ENCODE results near the gene DKK3.
"Not testable (repeated sequence)": the region's sequence is repeated elsewhere in the genome, so short reads cannot be mapped to it uniquely, and the experiment has no call there.

The DKK3 gene

DNA sequence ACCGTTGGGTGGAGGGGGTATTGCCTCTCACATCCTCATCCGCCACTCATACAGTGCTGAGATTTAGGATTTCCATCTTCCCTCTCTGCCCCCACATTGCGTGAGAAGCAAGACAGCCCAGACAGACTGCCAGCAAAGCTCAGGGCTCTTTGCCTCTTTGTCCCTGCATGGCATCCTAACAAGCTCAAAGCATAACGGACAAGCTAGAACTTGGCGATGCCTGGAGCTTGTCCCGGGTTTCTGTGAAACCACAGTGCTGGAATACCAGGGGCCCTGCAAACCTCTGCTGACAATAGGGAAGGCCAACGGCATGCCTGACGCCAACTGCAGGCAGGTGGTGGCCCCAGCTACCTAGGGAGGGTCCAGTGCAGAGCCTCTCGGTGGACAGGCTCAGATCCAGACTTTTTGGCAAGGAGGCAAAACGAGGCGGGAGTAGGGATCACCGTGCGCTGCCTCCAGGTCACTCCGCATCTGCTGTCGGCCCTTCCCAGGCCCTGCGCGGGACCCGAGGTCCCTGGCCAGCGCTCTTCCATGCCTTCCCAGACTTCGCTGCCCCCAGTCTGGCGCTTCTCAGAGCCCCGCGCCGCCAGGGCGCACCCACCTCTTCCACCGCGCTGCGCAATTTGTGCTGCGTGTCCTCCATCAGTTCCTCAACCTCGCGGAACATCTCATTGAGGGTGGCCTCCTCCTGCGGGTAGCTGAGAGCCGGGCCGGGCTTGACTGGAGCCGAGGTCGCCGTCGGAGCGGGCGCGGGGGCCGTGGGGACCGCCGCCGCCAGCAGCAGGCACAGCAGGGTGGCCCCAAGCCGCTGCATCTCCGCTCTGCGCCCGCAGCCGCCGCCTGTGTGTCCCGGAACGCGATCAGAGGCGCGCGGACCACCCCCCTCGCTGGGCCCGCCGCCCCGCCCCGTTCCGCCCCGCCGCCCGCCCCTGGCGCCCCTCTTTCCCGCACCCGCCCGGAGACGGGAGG, at the start of gene DKK3:
Gene DKK3, minus strand, starts transcription at position 858 of the 969 bp plus-strand sequence. Its CDS starts 44 bp downstream, at position 814.
- no peak for DNase-seq

GRCh38 chr11:12057299-12057980, 49.0 kb upstream of the DKK3 start:
- no peak for DNase-seq

GRCh38 chr11:12056119-12056518, 47.7 kb upstream of the DKK3 start:
- DNase-seq = no peak

GRCh38 chr11:12053606-12054361, 45.4 kb upstream of the DKK3 start:
- no peak for DNase-seq

DNA sequence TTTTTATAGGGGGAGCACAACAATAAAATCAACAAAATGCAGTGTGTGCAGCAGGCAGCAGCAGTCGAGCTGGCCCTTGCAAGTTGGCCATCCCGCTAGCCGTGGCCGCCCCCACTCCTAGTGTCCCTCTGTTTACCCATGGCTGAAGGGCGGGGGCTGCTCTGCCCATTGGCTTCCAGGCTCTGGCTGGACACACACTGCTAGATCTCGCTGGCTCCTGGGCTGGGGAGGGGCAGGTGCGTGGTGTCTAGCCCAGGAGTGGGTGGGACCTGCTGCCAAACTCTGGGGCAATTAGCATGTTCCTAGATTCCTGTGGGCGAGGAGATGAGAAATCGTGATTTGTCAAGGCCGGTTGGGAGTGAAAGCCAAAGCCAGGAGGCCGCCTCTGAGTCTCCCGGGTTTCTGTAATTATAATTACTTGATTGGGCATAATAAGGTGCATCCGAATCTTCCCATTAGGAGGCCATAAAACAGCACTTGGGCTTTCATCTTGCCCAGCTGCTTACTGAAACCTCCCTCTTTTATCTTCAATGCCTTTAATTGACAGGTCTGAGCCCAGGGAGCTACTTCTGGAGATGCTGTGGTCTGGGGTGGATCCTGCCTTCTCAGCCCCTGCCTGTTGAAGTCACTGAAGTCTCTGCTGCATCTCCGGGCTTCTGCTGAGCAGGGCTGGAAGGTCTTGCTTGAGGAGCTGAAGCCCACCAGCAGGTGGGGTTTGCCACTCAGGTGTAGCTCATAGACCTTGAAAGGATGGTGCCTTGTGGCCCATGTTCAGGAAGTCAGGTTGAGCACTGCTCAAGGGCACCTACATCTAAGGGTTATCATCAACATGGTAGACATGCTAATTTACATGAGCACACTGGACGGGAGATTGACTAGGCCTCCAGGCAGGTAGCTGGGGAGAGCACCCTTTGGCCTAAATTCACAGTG, 44.5 kb upstream of the DKK3 start:
- DNase-seq = peak; percentile 33

DNA sequence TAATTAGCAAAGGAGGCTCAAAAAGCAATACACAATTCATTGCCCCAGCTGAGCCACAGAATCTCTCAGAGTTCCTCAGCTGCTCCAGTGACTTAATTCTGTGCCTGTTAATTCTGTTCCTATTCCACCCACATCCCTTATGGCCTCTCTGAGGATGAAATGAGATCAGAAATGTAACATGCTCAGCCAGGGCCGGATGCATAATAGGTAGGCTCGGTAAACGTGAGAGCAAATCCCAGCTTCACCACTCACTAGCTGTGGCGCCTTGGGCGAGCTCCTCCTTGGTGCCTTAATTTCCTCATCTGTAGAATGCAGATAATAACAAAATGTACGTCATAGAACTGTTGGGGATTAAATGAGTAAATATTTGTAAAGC, 42.8 kb upstream of the DKK3 start:
- no peak for DNase-seq

DNA sequence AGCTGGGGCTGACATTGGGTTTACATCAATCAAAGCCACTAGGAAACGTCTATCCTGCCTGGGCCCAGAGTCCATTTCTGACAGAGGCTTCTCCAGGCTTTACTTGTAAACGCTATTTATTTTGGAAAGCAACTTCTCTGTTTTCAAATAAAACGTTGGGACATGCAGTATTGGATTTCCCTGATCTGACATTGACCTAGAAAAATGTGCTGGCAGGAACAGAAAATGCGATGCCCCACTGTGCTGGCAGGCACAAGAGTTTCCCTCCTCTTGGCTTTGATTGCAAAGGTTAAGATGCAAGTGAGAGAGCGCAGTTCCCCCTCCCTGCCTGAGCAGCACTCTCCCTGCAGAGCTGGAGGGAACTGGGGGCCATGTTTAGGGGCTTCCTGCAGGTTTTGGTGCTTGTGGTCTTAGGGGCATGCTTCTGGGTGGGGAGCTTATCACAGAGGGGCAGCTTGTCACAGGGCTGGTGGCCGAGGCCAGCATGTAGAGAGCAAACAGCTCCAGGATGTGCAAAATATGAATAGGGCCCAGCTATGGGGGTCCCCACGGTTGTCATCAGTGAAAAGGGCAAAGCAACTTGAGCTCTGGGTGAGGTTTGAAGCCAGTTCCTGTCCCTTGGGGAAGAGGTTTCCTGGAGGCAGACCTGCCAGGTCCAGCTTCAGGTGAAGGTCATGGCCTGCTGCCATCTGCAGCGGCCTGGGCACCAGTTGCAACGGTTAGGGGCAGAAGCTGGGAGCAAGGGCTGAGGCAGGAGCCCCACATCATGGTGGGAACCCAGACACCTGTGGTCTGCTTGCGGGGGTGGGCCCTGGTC, 42.3 kb upstream of the DKK3 start:
- no peak for DNase-seq

DNA sequence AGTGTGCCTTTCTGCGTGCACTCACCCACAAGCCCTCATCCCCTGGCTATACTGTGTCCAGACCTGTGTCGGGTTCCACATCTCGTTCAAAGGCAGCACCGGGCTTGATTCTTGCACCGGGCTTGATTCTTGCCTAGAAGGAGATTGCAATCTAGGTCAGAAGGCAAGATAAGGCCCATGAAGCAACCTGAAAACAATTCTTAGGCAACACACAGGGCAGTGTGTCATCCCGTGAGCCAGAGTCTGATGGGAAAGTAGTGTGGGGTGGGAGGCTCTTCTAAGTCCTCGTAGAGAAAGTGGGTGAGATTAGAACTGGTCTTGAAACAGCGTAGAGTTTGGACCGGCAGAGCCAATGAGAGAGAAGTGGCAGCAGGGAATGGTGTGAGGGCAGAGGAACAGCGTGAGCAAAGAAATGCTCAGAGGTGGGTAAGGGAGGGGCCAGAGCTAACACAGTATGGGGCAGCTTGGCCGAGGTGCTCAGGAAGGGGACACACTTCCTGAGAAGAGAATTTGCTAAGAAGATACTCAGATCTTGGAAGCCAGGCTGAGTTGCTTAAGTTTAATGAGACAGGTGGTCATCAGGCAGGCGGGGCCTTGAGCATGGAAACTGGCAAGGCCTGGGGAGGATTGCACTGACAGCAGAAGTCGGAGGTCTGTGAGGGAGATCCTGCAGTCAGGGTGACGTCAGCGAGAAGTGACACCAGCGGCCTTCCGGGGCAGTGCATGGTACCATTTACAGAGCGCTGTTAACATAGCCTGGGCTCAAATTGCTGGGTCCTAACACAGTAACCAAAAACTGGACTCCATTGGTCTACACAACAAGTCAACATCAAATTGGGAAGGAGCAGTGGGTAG, 40.7 kb upstream of the DKK3 start:
- no peak for DNase-seq

DNA sequence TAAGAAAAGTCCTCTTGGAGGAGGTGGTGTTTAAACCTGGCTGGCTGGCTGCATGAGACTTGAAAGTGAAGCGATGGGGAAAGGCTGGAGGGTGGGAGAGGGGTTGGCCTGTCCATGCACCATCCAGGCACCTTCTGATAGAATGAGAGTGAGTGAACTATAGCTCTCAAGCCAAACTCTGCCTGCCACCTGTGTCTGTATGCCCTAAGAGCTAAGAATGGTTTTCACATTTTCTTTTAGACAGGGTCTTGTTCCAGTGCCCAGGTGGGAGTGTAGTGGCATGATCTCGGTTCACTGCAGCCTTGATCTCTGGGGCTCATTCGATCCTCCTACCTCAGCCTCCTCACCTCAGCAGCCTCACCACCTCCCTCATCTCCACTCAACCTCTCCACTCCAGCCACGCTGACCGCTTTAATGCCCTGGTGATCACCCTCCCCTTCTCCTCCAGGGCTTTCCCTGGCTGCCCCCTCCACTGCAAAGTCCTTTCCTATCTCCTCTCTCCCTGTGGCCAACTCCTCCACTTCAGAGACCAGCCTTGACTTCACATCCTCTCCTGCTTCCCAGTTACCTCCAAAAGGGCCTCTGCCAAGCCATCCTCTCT, 38.3 kb upstream of the DKK3 start:
- no peak for DNase-seq

- no peak for DNase-seq
Observed at GRCh38 chr11:12045914-12046635, 37.6 kb upstream of the DKK3 start.

DNA sequence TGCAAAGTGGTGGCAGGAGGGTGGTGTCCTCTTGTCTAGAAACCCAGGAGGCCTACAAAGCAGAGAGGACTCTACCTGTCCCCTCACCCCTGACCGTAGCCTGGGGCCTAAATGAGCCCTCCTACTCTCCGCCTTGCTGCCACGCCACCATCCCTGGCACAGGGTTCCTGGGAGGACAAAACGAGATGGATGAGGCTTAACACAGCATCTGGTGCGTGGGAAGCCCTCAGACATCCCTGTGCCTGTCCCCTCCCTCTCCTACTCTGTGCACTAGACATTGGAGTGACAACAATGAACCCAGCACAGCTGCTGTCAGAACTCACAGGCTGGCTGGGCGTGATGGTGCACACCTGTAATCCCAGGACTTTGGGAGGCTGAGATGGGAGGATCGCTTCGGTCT, 36.4 kb upstream of the DKK3 start:
- no peak for DNase-seq

DNA sequence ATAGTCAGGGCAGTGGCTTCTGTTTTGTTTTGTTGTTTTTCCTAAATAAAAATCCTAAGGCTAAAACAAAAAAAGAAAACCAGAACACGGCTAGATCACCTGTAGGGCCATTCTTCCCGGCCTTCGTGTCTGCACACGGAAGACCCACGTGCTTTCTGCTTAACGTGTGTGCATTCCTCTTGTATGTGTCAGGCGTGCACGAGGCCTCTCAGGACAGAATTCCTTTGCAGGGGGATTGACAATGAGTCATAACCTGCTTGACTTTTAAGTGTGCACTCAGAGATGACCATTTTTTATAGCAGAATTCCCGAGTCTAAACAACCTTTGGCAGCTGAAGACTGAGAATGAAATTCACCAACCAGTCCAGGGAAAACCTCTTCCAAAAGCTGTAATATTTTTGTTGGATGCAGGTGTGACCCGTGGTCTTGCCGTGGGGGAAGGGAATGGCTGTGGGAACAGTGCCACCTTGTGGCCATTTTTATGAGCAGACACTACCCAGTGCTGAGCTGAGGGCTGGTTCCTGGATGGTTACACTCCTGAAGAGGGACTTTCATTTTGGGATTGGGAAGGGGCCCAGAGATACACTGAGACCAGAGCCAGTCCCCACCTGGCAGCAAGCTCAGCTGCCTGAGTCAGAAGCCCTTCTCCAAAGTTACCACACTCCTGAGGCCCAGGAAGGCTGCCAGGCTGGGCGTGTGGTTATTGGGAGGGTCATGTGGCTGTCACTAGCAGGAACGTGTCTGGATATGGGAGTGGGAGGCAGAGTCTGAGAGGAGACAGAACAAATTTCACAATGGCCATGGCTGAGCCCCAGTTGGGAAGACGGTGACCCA, 35.7 kb upstream of the DKK3 start:
- peak; percentile 73 for DNase-seq

DNA sequence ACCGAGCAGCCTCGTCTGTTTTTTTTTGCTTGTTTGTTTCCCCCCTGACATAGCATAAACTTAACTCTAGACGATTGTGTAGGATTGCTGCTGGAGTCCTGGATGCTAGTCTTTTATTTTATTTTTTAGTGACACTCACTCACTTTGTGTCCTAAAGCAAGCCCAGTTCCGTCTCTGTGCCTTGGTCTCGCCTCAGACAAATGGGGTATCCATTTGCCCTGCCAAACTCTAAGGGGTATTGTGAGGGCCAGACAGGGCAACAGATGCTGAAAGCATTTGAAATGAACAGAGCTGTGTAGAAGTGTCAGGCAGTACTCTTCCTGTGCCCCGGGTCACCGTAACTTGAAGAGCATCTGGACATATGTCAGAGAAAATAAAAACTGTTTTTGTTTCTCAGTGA, 34.8 kb upstream of the DKK3 start:
- no peak for DNase-seq

DNA sequence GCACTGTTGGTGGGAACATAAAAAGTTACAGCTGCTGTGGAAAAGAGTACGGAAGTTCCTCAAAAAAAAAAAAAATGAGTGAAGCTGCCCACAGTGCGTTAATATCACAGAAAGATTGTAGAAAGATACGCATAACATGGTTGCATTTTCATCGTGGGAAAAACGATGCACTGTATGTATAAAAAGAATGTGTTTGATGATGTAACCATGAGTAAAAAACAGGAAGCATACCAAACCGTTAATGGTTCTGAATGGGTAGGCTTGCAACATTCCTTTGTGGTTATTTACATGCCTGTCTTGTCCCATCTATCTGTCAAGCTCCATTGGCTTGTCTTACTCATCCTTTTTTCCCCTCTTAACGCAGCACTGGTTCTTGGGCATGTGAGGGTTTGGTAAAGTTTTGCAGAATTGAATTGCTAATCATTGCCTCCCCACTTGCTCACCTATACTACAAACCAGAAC, 33.8 kb upstream of the DKK3 start:
- DNase-seq = no peak

GRCh38 chr11:12040719-12041118, 32.3 kb upstream of the DKK3 start:
- DNase-seq = not testable (repeated sequence)

GRCh38 chr11:12032968-12033367, 24.5 kb upstream of the DKK3 start:
- no peak for DNase-seq

DNA sequence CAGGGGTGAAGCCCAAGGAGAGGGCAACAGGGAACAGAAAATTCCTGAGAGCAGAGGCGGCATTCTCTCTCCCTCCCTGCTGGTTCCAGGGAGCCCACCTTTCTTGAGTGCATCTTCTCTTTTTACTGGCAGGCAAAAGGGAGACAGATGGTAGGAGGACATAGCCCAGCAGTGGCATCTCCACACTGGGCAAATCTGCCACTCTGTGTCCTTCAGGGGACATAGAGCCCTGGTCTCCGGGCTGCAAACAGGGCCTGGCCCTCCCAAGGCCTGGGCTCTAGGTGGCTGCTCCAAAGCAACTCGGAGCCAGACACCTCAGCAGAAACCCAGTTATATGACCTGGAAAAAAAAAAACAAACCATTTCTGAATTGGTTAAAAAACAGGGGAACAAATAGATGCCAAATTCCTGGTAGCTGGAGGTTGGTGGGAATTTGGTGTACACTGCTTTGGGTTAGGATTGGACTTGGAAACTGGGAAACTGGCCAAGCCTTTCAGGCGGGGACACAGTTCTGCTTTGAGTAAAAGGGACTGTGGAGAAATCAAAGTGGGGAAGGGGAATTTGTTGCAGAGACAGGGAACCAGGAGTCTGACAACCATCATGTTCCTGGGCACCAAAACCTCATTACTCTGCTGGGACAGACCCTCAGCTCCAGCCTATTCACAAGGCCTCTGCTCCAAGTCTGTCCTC, 23.6 kb upstream of the DKK3 start:
- DNase-seq = no peak

Measured in activated CD4-positive, alpha-beta T cell treated with anti-CD3 and anti-CD28 coated beads, Interleukin-10, Interleukin-2, amounts not matched to agents 100 ng/mL and 50 ng/mL, durations not matched to agents 16 hours and 8 hours (primary cell).